Ovary (tissue), 9 donors: Measurements from ENCODE around the gene OR52E4. TPM values are rescaled to one million over a fixed set of nuclear protein-coding genes. Genes with fewer than 3 reads are reported as not detected.

Experiments
- DNase-seq, 5 donors: peaks; one replicate each; pipeline ENCODE4 v3.0.0-alpha.2; 2019 to 2020
- H3K27ac ChIP-seq, 2 donors: fragments of 200-600 bp; one replicate each; pipeline versions ENCODE4 v1.5.1 to v1.8.0; 2019 to 2022
- H3K27me3 ChIP-seq: fragments of 200-600 bp; one replicate; pipeline ENCODE4 v1.8.0; 2022
- H3K36me3 ChIP-seq: fragments of 200-600 bp; sonication (generic); one replicate; pipeline ENCODE4 v1.5.1; 2019
- H3K4me1 ChIP-seq: one replicate; pipeline ENCODE4 v1.8.1; 2013; ENCODE audit warnings: mild to moderate bottlenecking, moderate library complexity; ENCODE audit not compliant: insufficient read depth
- H3K4me3 ChIP-seq: fragments of 200-600 bp; sonication (generic); one replicate; pipeline ENCODE4 v1.5.1; 2017
- H3K9me3 ChIP-seq, 2 donors: fragments of 200-600 bp in 1 of 2; sonication (generic) in 1 of 2; one replicate each; pipeline versions ENCODE4 v1.5.1 to v1.8.1; 2013 to 2019; ENCODE audit warnings: mild to moderate bottlenecking in 1 of 2, moderate library complexity in 1 of 2
- EP300 ChIP-seq: sonication (generic); formaldehyde crosslinking; IDR thresholded peaks from one replicate; pipeline ENCODE4 v1.6.1; 2017; ENCODE audit warnings: antibody characterized with exemption
- POLR2A ChIP-seq: fragments of 450-650 bp; IDR thresholded peaks from one replicate; pipeline ENCODE4 v1.6.1; 2017; ENCODE audit warnings: antibody characterized with exemption, mild to moderate bottlenecking, moderate library complexity
- WGBS, 3 donors: extraction: QIAGEN DNeasy Blood & Tissue Kit in 1 of 3; methylation state at CpG; one replicate each; pipeline versions ENCODE4 v1.1.5 to v1.1.7; 2013 to 2017; 5-methylcytosine and 5-hydroxymethylcytosine counted together
- intact Hi-C, 4 donors: fragments of 100-400 bp; cut with DNase I; formaldehyde crosslinking; loops; one replicate each; pipeline versions ENCODE4 v1.11.0 to v1.15.1; 2022 to 2023
- polyA plus RNA-seq, 2 donors: library from polyadenylated mRNA; stranded (reverse); fragments of 200-250 nt in 1 of 2; fragments of 350-450 nt in 1 of 2; fragmentation: Illumina TruSeq in 1 of 2; extraction: RNeasy Lipid Tissue Mini Kit (QIAGEN cat#74804) in 1 of 2; gene quantifications; one replicate each; pipeline ENCODE4 v1.2.3, GENCODE V29; 2013 to 2014
- total RNA-seq, 7 donors: library from RNA; depleted of rRNA in 2 of 7; stranded (reverse); fragments of >200 nt in 2 of 7; fragmentation: NEBNext Ultra II Directional in 3 of 7; extraction: Animal tissue kit (Norgen Biotek cat#: 25700) in 3 of 7; gene quantifications; one replicate each; pipeline versions ENCODE4 v1.1.0 to v1.2.4, GENCODE V29; 2016 to 2023
- TF ChIP-seq, protein P1 (sequence below), 3 donors: fragments of 450-650 bp in 2 of 3; fragments of 200-600 bp in 1 of 3; IDR thresholded peaks; one replicate each; pipeline versions ENCODE4 v1.5.1 to v1.8.0; 2016 to 2022; ENCODE audit warnings: antibody characterized with exemption in 3 of 3, mild to moderate bottlenecking in 1 of 3
- donor health status: DM: no; HTN: no; CAD: no; lungs with moderate emphysema.
- donor health status: DM: no; HTN: no; CAD: no.
- donor health status: Bipolar disorder and iron deficiency.
- donor health status: DM: yes; HTN: yes; CAD: no.
- donor health status: DM: no; HTN: no; CAD: no.
- donor health status: DM: yes; HTN: yes; CAD: no.

Gene OR52E4
- total and polyA plus RNA-seq, 9 donors = not detected

DNA sequence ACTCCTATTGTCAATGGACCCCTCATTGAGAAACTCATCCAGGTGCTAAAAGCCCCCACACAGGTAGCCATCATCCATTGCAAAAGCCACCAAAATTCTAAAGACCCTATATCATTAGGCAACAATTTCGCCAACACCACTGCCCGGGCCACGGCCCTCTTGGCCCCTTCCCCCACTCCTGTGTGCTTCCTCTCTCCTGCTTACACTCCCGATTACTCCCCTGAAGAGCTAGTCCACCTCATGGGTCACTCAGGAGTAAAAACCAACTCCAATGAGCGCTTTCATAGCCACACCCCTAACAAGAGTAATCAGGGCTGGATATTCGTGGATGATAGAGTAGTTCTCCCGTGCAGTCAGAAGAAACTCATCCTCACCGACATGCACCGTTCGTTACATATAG, 52.7 kb downstream of the OR52E4 start:
- intact Hi-C loops = no loop called here
- H3K36me3 ChIP-seq = no peaks in the 10 kb centered on the region
- no peak for DNase-seq
- no peak overlapping the region for H3K4me3 ChIP-seq
- no peak overlapping the region for H3K27ac ChIP-seq
- no peaks in the 10 kb centered on the region for H3K27me3 ChIP-seq
- H3K9me3 ChIP-seq = peaks cover 0 to 4% of the 10 kb centered on the region in 2 donors
- TF ChIP-seq POLR2A (no peak), EP300 (no peak)
- TF ChIP-seq, protein P1, sequence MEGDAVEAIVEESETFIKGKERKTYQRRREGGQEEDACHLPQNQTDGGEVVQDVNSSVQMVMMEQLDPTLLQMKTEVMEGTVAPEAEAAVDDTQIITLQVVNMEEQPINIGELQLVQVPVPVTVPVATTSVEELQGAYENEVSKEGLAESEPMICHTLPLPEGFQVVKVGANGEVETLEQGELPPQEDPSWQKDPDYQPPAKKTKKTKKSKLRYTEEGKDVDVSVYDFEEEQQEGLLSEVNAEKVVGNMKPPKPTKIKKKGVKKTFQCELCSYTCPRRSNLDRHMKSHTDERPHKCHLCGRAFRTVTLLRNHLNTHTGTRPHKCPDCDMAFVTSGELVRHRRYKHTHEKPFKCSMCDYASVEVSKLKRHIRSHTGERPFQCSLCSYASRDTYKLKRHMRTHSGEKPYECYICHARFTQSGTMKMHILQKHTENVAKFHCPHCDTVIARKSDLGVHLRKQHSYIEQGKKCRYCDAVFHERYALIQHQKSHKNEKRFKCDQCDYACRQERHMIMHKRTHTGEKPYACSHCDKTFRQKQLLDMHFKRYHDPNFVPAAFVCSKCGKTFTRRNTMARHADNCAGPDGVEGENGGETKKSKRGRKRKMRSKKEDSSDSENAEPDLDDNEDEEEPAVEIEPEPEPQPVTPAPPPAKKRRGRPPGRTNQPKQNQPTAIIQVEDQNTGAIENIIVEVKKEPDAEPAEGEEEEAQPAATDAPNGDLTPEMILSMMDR (IDR thresholded peaks at IDR 0.05) = no peak
- 86 to 91% (median 89%) methylated on average over 10 of the region's 10 CpGs for WGBS, 3 donors
- no peaks in the 10 kb centered on the region for H3K4me1 ChIP-seq

Other genes starting within 250 kb of the OR52E4 start
- gene TRIM5, start 195.6 kb upstream of the OR52E4 start, total RNA-seq = 10 to 100 TPM; 16.8 to 35.8 (median 24.9) TPM
- gene TRIM5, start 195.6 kb upstream of the OR52E4 start, polyA plus RNA-seq = 10 to 100 TPM; 11.8 to 23.8 TPM
- 10 to 100 TPM; 31.0 to 77.4 (median 68.5) TPM for gene TRIM22, start 190.8 kb upstream of the OR52E4 start, total RNA-seq
- 10 to 100 TPM; 40.7 to 84.4 TPM for gene TRIM22, start 190.8 kb upstream of the OR52E4 start, polyA plus RNA-seq
- gene OR56B1, start 144.2 kb upstream of the OR52E4 start, total RNA-seq = under 1 TPM in 6 of 7 donors, not detected in 1; 0.17 to 0.43 (median 0.24) TPM
- gene OR56B1, start 144.2 kb upstream of the OR52E4 start, polyA plus RNA-seq = not detected
- gene OR52N4, start 126.4 kb upstream of the OR52E4 start, total RNA-seq = under 1 TPM in 4 of 7 donors, not detected in 3; 0.28 to 0.84 (median 0.64) TPM
- under 1 TPM; 0.39 to 0.50 TPM for gene OR52N4, start 126.4 kb upstream of the OR52E4 start, polyA plus RNA-seq
- under 1 TPM in 1 of 7 donors, not detected in 6; 0.11 TPM for gene OR52N5, start 97.3 kb upstream of the OR52E4 start, total RNA-seq
- gene OR52N5, start 97.3 kb upstream of the OR52E4 start, polyA plus RNA-seq = not detected
- under 1 TPM in 1 of 7 donors, not detected in 6; 0.23 TPM for gene OR52N1, start 89.4 kb upstream of the OR52E4 start, total RNA-seq
- gene OR52N1, start 89.4 kb upstream of the OR52E4 start, polyA plus RNA-seq = not detected
- gene OR52N2, start 71.7 kb upstream of the OR52E4 start, total RNA-seq = not detected
- gene OR52N2, start 71.7 kb upstream of the OR52E4 start, polyA plus RNA-seq = not detected
- not detected for gene OR52E6, start 38.7 kb upstream of the OR52E4 start, total RNA-seq
- gene OR52E6, start 38.7 kb upstream of the OR52E4 start, polyA plus RNA-seq = not detected
- gene OR52E8, start 22.9 kb upstream of the OR52E4 start, total RNA-seq = not detected
- gene OR52E8, start 22.9 kb upstream of the OR52E4 start, polyA plus RNA-seq = not detected
- gene OR52E5, start 12.6 kb downstream of the OR52E4 start, total RNA-seq = not detected
- gene OR52E5, start 12.6 kb downstream of the OR52E4 start, polyA plus RNA-seq = not detected
- gene OR56A3, start 61.6 kb downstream of the OR52E4 start, total RNA-seq = not detected
- gene OR56A3, start 61.6 kb downstream of the OR52E4 start, polyA plus RNA-seq = not detected
- not detected for gene OR56A5, start 87.9 kb downstream of the OR52E4 start, total RNA-seq
- gene OR56A5, start 87.9 kb downstream of the OR52E4 start, polyA plus RNA-seq = not detected
- not detected for gene OR52L1, start 106.4 kb downstream of the OR52E4 start, total RNA-seq
- gene OR52L1, start 106.4 kb downstream of the OR52E4 start, polyA plus RNA-seq = not detected
- gene OR56A4, start 126.3 kb downstream of the OR52E4 start, total RNA-seq = under 1 TPM in 2 of 7 donors, not detected in 5; 0.07 to 0.10 TPM
- gene OR56A4, start 126.3 kb downstream of the OR52E4 start, polyA plus RNA-seq = not detected
- under 1 TPM in 1 of 7 donors, not detected in 6; 0.02 TPM for gene OR56A1, start 150.1 kb downstream of the OR52E4 start, total RNA-seq
- not detected for gene OR56A1, start 150.1 kb downstream of the OR52E4 start, polyA plus RNA-seq
- not detected for gene OR56B4, start 227.1 kb downstream of the OR52E4 start, total RNA-seq
- gene OR56B4, start 227.1 kb downstream of the OR52E4 start, polyA plus RNA-seq = not detected